Stimulated activated CD8-positive, alpha-beta memory T cell treated with anti-CD3 and anti-CD28 coated beads, Interleukin-12 subunit alpha, Interleukin-12 subunit beta, amount 100 ng/mL, for 24 hours (primary cell): ENCODE measurements around the gene SMO.
"Not testable (repeated sequence)": the region's sequence is repeated elsewhere in the genome, so short reads cannot be mapped to it uniquely, and the experiment has no call there.

Experiments
- DNase-seq: peaks from one replicate; pipeline ENCODE4 v3.0.0-alpha.2; 2020; ENCODE audit errors: extremely low read depth

SMO gene

GRCh38 chr7:129169686-129170440, 18.6 kb upstream of the SMO start:
- no peak for DNase-seq

GRCh38 chr7:129170441-129171021, 17.9 kb upstream of the SMO start:
- DNase-seq = no peak

- DNase-seq = not testable (repeated sequence)
These were observed 14.6 kb upstream of the SMO start for GRCh38 chr7:129173861-129174260.

GRCh38 chr7:129176916-129177710, 11.3 kb upstream of the SMO start:
- no peak for DNase-seq

- DNase-seq = no peak
These were observed 3.3 kb upstream of the SMO start for GRCh38 chr7:129184981-129185670.

- no peak for DNase-seq
These were observed 1.6 kb upstream of the SMO start for GRCh38 chr7:129186749-129187260.

- DNase-seq = no peak
These were observed 607 bp upstream of the SMO start for GRCh38 chr7:129187681-129188371.

GRCh38 chr7:129188892-129189660, 643 bp downstream of the SMO start:
- DNase-seq = no peak

- no peak for DNase-seq
These were observed 1.4 kb downstream of the SMO start for GRCh38 chr7:129189661-129190310.

GRCh38 chr7:129191272-129191671, 2.8 kb downstream of the SMO start:
- no peak for DNase-seq

- no peak for DNase-seq
These were observed 5.5 kb downstream of the SMO start for GRCh38 chr7:129193892-129194291.

GRCh38 chr7:129197771-129198170, 9.3 kb downstream of the SMO start:
- no peak for DNase-seq

GRCh38 chr7:129199406-129199805, 11.0 kb downstream of the SMO start:
- DNase-seq = no peak

- no peak for DNase-seq
These were observed 13.8 kb downstream of the SMO start for GRCh38 chr7:129202058-129202777.

GRCh38 chr7:129203050-129203741, 14.8 kb downstream of the SMO start:
- no peak for DNase-seq

GRCh38 chr7:129205126-129205818, 16.8 kb downstream of the SMO start:
- no peak for DNase-seq

- no peak for DNase-seq
These were observed 17.8 kb downstream of the SMO start for GRCh38 chr7:129205987-129206785.
